A673 (cell line): ENCODE data around the gene UBA1. TPM values are rescaled to one million over a fixed set of nuclear protein-coding genes. Genes with fewer than 3 reads are reported as not detected.

Experiments used
- BruUV-seq: library from RNA; stranded (reverse); fragments of 400-500 nt; replicated peaks from 2 replicates; lab custom pipeline; 2021; lab: Mats Ljungman, UMichigan
- CTCF ChIA-PET: fragments of 300-600 bp; sonication (Branson Sonifier 250); formaldehyde crosslinking; loops from one replicate; lab custom pipeline; 2022; ENCODE audit warnings: antibody characterized with exemption; lab: Charles Lee
- POLR2A ChIA-PET: fragments of 300-600 bp; sonication (Branson Sonifier 250); formaldehyde crosslinking; loops from one replicate; lab custom pipeline; 2022; ENCODE audit warnings: antibody characterized with exemption; ENCODE audit not compliant: low non-redundant PET; lab: Charles Lee
- DNase-seq: peaks from one replicate; pipeline ENCODE4 v3.0.0-alpha.2; 2015; ENCODE audit warnings: low spot score
- H3K27ac ChIP-seq: fragments of 200-600 bp; sonication (generic); 2 replicates; pipeline ENCODE4 v1.5.1; 2016; ENCODE audit warnings: mixed run types, low read depth, mild to moderate bottlenecking, mixed read lengths, antibody characterized with exemption, low read length; ENCODE audit not compliant: poor library complexity, severe bottlenecking
- H3K27me3 ChIP-seq: fragments of 200-600 bp; sonication (generic); replicated peaks from 2 replicates; pipeline ENCODE4 v1.6.1; 2017; ENCODE audit warnings: mixed run types, low read depth, mild to moderate bottlenecking, mixed read lengths, antibody characterized with exemption, low read length; ENCODE audit not compliant: insufficient read depth, poor library complexity
- H3K36me3 ChIP-seq: fragments of 200-600 bp; sonication (generic); 2 replicates; pipeline ENCODE4 v1.6.1; 2016; ENCODE audit warnings: mixed run types, mild to moderate bottlenecking, mixed read lengths, antibody characterized with exemption, low read length; ENCODE audit not compliant: insufficient read depth, poor library complexity, severe bottlenecking
- H3K4me1 ChIP-seq: fragments of 200-600 bp; sonication (generic); 2 replicates; pipeline ENCODE4 v1.6.1; 2017; ENCODE audit warnings: mixed run types, mild to moderate bottlenecking, mixed read lengths, antibody characterized with exemption, low read length; ENCODE audit not compliant: insufficient read depth, poor library complexity, severe bottlenecking
- H3K4me3 ChIP-seq: fragments of 200-600 bp; sonication (generic); 2 replicates; pipeline ENCODE4 v1.5.1; 2016; ENCODE audit warnings: low read depth, mixed run types, mild to moderate bottlenecking, mixed read lengths, low read length; ENCODE audit not compliant: poor library complexity, severe bottlenecking
- H3K9me3 ChIP-seq: fragments of 200-600 bp; sonication (generic); 2 replicates; pipeline ENCODE4 v1.6.1; 2016; ENCODE audit warnings: mixed run types, low read depth, mild to moderate bottlenecking, mixed read lengths, antibody characterized with exemption, low read length; ENCODE audit not compliant: poor library complexity, severe bottlenecking
- EZH2 ChIP-seq: fragments of 200-600 bp; sonication (generic); IDR thresholded peaks from 2 replicates; pipeline ENCODE4 v1.6.1; 2017; ENCODE audit warnings: borderline replicate concordance, low read depth, mild to moderate bottlenecking, mixed read lengths, antibody characterized with exemption, low read length; ENCODE audit not compliant: poor library complexity, severe bottlenecking
- intact Hi-C: fragments of 100-400 bp; cut with micrococcal nuclease; formaldehyde crosslinking; loops from one replicate; pipeline ENCODE4 v1.10.0; 2022; ENCODE audit not compliant: unreplicated experiment
- total RNA-seq: library from RNA; stranded (reverse); gene quantifications from 2 replicates; pipeline ENCODE4 v1.2.3, GENCODE V29; 2021
- TF ChIP-seq, protein P1 (sequence below): fragments of 300-800, 200-600 bp; sonication (generic); conservative IDR thresholded peaks from 2 replicates; pipeline ENCODE4 v1.5.1; 2017; ENCODE audit warnings: low read depth, mild to moderate bottlenecking, antibody characterized with exemption, low read length, moderate library complexity, mixed read lengths

The UBA1 gene
- total RNA-seq, 1 experiment from 2014 or later = 413 TPM

DNA sequence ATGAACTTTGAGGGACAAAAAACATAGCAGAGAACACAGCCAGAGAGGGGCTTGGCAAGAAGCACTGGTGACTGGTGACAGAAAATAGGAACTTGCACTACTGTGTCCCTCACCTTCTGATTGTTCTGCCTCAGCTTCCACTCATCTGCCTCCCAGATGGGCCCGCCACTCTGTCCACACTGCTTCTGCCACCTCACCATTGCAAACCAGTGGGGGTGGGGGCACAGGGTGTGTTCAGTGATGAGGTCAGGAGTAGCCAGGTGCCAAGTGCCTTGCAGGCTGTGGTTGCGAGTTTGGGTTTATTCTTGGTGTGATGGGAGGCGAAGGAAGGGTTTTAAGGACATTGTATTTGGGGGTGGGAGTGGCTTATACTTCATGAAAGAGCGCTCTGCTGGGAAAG, 9.1 kb upstream of the UBA1 start:
- no peak for TF ChIP-seq EZH2
- TF ChIP-seq, protein P1, sequence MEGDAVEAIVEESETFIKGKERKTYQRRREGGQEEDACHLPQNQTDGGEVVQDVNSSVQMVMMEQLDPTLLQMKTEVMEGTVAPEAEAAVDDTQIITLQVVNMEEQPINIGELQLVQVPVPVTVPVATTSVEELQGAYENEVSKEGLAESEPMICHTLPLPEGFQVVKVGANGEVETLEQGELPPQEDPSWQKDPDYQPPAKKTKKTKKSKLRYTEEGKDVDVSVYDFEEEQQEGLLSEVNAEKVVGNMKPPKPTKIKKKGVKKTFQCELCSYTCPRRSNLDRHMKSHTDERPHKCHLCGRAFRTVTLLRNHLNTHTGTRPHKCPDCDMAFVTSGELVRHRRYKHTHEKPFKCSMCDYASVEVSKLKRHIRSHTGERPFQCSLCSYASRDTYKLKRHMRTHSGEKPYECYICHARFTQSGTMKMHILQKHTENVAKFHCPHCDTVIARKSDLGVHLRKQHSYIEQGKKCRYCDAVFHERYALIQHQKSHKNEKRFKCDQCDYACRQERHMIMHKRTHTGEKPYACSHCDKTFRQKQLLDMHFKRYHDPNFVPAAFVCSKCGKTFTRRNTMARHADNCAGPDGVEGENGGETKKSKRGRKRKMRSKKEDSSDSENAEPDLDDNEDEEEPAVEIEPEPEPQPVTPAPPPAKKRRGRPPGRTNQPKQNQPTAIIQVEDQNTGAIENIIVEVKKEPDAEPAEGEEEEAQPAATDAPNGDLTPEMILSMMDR = no peak
- no peak for DNase-seq
- Histone ChIP-seq H3K9me3 (no peaks in the 10 kb centered on the region), H3K4me3 (no peak overlapping the region), H3K27me3 (no peaks in the 10 kb centered on the region), H3K4me1 (no peaks in the 10 kb centered on the region), H3K36me3 (peaks cover 31% of the 10 kb centered on the region), H3K27ac (no peak overlapping the region)
- ChIA-PET POLR2A (no interaction called here), CTCF (no interaction called here)
- intact Hi-C loops = no loop called here
- no TSS peak for BruUV-seq

DNA sequence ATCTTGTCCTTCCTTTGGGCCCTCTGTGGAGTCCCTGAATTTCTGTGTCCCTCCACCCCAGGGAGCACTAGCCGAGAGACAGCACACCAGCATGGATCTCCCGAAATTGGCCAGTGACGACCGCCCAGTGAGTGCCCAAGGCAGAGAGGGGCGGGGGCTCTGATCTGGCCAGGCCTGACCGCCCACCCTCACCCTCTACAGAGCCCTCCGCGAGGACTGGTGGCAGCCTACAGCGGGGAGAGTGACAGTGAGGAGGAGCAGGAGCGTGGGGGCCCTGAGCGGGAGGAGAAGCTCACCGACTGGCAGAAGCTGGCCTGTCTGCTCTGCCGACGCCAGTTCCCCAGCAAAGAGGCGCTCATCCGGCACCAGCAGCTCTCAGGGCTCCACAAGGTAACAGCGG, 8.4 kb upstream of the UBA1 start:
- Histone ChIP-seq H3K4me1 (no peaks in the 10 kb centered on the region), H3K4me3 (no peak overlapping the region), H3K36me3 (peaks cover 31% of the 10 kb centered on the region), H3K9me3 (no peaks in the 10 kb centered on the region), H3K27me3 (no peaks in the 10 kb centered on the region), H3K27ac (no peak overlapping the region)
- intact Hi-C loops = no loop called here
- no peak for TF ChIP-seq EZH2
- TF ChIP-seq, protein P1 = no peak
- DNase-seq = no peak
- CTCF ChIA-PET = no interaction called here
- no TSS peak for BruUV-seq
- POLR2A ChIA-PET = no interaction called here

DNA sequence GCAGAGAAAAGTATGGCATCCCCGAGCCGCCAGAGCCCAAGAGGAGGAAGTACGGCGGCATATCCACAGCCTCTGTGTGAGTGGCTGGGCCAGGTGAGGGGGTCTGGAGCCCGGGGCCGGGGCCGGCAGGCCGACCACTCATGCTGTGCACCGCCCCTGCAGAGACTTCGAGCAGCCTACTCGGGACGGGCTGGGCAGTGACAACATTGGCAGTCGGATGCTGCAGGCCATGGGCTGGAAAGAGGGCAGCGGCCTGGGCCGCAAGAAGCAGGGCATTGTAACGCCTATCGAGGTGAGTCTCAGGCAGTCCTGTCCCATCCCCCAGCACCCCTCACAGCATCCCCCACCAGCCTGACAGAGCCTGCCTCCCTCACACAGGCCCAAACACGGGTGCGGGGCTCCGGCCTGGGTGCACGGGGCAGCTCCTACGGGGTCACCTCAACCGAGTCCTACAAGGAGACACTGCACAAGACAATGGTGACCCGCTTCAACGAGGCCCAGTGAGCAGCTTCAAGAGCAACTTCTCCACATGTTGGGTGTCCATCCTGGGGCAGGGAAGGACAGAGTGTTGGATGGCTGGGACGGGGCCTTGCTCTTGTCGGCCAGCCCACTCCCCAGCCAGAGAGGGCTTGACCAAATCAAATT, 7.4 kb upstream of the UBA1 start:
- POLR2A ChIA-PET = no interaction called here
- Histone ChIP-seq H3K4me3 (no peak overlapping the region), H3K9me3 (no peaks in the 10 kb centered on the region), H3K36me3 (peaks cover 26% of the 10 kb centered on the region), H3K27ac (no peak overlapping the region), H3K4me1 (no peaks in the 10 kb centered on the region), H3K27me3 (no peaks in the 10 kb centered on the region)
- intact Hi-C loops = no loop called here
- CTCF ChIA-PET = no interaction called here
- TF ChIP-seq, protein P1 = no peak
- no peak for TF ChIP-seq EZH2
- TSS peak; percentile 71 for BruUV-seq
- no peak for DNase-seq
